Testis (tissue), 2 donors: ENCODE results near the gene SPG11.

Experiments
- POLR2A ChIP-seq: fragments of 450-650 bp; IDR thresholded peaks from one replicate; pipeline ENCODE4 v1.6.1; 2017; ENCODE audit warnings: antibody characterized with exemption, mild to moderate bottlenecking, moderate library complexity
- TF ChIP-seq, protein P1 (sequence below), 3 experiments: fragments of 450-650 bp in 2 of 3; fragments of 200-600 bp in 1 of 3; sonication (generic) in 1 of 3; IDR thresholded peaks; one replicate each; pipeline ENCODE4 v1.5.1; 2016 to 2019; ENCODE audit warnings: antibody characterized with exemption in 3 of 3, mild to moderate bottlenecking in 2 of 3, moderate library complexity in 1 of 3

DNA sequence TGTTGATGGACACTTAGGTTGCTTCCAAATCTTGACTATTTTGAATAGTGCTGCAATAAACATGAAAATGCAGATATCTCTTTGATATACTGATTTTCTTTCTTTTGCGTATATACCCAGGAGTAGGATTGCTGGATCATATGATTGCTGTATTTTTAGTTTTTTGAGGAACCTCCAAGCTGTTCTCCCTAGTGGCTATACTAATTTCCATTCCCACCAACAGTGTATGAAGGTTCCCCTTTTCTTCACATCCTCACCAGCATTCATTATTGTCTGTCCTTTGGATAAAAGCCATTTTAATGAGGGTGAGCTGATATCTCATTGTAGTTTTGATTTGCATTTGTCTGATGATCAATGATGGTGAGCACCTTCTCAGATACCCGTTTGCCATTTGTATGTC is 35.2 kb upstream of the SPG11 start:
- TF ChIP-seq, protein P1, sequence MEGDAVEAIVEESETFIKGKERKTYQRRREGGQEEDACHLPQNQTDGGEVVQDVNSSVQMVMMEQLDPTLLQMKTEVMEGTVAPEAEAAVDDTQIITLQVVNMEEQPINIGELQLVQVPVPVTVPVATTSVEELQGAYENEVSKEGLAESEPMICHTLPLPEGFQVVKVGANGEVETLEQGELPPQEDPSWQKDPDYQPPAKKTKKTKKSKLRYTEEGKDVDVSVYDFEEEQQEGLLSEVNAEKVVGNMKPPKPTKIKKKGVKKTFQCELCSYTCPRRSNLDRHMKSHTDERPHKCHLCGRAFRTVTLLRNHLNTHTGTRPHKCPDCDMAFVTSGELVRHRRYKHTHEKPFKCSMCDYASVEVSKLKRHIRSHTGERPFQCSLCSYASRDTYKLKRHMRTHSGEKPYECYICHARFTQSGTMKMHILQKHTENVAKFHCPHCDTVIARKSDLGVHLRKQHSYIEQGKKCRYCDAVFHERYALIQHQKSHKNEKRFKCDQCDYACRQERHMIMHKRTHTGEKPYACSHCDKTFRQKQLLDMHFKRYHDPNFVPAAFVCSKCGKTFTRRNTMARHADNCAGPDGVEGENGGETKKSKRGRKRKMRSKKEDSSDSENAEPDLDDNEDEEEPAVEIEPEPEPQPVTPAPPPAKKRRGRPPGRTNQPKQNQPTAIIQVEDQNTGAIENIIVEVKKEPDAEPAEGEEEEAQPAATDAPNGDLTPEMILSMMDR (IDR thresholded peaks at IDR 0.05), result no peak
- TF ChIP-seq POLR2A, result no peak
